SKM-1 (cell line): ENCODE data around the gene NECAB2.

Experiments used
- DNase-seq: peaks from one replicate; lab custom pipeline; 2025; ENCODE audit not compliant: unreplicated experiment; lab: John Stamatoyannopoulos, UW

The NECAB2 gene

GRCh38 chr16:83965444-83966152 is 2.4 kb upstream of the NECAB2 start:
- DNase-seq: no peak

- no peak for DNase-seq
These were observed 1.8 kb upstream of the NECAB2 start for GRCh38 chr16:83966153-83966696.

- DNase-seq: no peak
These were observed 953 bp upstream of the NECAB2 start for GRCh38 chr16:83967091-83967490.

DNA sequence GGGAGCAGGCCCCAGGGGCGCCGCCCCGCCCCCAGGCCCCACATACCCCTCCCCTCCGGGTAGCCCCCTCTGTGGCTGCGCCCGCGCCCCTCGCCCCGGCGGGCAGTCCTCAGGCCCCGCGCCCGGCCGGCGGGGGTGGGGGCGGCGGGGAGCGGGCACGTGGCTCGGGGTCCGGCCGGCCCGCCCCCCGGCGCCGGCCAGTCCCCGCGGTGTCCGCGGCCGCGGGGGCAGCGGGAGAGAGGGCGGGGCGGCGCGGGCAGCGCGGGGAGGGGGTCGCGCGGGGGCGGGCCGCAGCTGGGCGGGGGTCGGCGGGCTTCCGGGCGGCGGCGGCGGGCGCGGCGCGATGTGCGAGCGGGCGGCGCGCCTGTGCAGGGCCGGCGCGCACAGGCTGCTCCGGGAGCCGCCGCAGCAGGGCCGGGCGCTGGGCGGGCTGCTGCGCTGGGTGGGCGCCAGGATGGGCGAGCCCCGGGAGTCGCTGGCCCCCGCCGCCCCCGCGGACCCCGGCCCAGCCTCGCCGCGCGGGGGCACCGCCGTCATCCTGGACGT is 335 bp downstream of the NECAB2 start:
- DNase-seq: no peak

DNA sequence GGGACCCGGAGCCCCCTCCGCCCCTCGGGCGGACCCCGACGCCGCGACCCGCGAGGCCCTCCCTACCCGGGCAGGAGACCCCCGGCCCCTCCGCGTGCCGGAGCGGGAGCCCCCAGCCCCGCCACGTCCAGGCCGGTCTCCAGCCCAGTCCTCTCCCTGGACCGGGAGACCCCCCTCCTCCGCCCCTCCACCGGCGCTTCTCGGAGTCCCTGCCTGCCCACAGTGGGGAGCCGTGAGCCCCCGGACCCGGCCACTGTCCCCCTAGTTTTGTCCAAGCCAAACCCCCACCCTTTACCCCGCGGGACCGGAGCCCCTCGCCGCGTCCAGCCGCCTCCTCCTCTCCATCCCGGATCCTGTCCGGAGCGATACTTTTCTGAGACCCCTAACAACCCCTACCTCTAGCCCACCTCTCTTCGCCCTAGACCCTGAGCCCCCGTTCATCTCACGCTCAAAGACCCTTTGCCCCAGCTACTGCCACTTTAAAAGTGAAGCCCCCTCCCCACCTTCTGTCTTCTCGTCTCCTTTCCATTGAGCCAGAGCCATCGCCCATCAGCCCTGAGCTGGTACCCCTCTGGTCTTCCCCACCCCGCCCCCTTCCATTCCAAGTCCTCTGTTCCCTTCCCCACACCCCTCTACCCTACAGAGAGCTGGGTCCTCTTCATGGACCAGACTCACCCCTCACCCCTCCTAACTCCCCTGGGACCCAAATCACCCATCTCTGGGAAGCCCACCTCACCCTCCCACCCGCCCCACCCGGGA is 1.0 kb downstream of the NECAB2 start:
- no peak for DNase-seq

- no peak for DNase-seq
These were observed 1.9 kb downstream of the NECAB2 start for GRCh38 chr16:83969771-83970429.

- no peak for DNase-seq
These were observed 2.4 kb downstream of the NECAB2 start for GRCh38 chr16:83970430-83970815.

DNA sequence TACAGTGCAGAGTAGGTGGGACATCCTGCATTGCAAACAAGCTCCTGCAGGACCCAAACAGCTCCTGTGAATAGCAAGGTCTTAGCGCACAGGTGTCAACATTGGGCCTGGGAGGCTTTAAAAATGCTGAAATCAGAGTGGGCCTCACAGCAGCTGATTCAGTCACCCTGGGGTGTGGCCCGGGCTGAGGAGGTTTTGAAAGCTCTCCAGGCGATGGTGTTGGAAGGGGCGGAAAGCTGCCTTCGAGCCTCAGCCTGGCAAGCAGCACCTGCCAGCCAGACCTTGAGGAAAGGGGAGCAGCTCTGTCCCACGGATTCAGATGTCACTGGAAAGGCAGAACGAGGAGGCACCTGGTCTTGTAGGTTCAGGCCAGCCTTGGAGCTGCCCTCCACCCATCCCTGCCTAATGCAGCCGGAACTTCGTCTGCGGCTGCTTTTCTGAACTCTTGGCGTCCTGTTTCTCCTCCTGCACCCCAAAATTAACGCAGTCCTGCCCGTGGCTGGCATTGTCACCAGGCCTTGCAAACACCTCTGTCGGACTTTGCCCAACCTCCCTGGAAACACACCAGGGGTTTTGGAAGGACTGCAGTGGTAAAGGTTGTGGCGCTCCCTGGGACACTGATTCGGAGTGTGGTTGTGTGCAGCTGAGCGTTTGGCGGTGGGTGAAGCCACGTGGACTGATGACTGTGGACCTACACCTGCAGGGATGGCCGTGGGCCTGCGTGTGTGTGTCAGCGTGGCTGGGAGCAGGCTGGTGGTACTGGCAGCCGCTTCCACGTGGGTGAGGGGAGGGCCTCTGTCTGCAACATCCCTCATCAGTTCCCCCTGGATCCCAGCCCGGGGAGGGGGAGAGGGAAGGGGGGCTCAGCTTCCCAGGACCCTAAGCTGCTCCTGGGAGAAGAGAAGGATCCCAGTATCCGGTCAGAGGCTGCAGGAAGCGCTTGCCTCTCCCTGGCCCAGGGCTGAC is 3.4 kb downstream of the NECAB2 start:
- DNase-seq: no peak

- DNase-seq: no peak
These were observed 4.4 kb downstream of the NECAB2 start for GRCh38 chr16:83972256-83973008.

DNA sequence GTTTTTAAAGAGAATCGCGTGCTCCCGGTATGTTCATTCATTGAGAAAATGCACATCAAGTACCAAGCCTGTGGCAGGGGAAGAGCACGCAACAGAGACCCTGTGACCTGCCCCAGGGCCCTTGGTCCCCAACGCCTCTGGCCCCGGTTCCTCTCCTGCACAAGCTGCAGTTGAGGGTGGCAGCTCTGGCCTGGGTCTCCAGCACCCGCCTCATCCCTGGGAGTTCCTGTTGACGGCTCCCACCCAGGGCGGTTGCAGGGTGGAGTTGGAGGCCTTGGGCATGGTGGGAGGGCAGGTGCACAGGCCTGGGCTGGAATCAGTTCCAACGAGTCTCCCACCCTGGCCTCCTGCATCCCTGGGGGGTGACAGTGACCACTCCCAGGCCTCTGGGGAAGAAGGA is 5.0 kb downstream of the NECAB2 start:
- DNase-seq: no peak

DNA sequence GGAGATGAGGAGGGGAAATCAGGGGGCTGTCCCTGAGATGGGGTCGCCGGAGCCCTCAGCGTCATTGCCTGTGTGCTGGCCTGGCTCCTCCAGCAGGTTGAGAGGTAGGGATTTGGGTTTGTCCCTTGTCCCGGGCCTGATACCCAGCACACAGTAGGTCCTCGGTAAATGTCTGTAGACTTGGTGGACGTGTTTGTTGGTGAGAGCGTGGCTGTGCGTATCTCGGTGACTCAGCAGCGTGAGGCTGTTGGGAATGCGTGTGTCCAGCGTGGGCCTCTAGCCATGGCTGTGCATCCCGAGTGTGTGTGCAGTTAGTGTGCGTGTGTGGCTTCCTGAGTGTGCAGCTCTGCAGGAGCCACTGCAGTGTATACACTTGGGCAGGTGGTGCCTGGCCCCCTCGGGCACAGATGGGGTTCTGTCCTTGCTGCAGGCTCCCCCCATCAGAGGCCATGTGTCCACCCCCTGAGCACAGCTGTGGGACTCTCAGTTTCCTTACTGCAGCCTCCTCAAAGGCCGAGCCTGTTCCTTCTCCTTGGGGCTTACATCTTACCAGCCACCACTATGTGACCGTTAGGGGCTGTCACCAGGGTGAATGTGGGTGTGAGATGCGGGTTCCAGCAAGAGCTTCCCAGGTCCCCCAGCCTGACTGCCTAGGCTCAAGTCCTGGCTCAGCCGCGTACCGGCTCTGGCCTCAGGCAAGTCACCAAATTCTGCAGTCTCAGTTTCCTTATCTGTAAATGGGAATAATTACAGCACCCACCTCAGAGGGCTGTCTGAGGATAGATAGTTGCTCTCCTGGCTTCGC is 5.7 kb downstream of the NECAB2 start:
- no peak for DNase-seq

GRCh38 chr16:83974475-83974874 is 6.4 kb downstream of the NECAB2 start:
- no peak for DNase-seq

DNA sequence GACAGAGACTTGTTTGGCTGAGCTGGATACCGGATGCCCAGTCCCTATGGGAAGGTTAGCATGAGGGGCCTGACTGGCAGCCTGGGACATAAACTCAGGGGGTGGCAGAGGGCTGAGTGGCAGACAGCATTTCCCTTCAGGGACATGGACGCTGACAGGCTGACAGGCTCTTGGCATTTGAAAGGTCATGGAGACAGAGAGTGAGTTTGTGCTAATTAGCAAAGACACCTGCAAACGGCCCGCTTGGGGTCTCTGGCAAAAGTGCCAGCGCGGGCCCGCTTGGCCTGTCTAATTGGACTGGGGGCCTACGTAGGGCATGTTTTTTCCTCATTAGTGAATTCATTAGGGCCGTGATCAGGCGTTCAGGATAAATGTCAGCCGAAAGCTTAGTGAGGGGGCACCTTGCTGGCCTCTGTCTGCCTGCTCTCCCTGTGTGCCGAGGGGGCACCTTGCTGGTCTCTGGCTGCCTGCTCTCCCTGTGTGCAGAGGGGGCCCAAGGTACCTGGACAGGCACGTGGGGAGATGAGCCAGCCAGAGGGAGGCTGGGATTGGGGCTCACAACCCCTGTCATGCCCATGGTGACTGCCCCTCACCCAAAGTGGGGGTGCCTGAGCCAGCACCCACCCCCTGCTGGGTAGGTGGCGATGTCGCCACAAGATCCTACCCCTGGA is 7.7 kb downstream of the NECAB2 start:
- DNase-seq: no peak

GRCh38 chr16:83977056-83977815 is 9.2 kb downstream of the NECAB2 start:
- DNase-seq: no peak

GRCh38 chr16:83978401-83978904 is 10.4 kb downstream of the NECAB2 start:
- no peak for DNase-seq

GRCh38 chr16:83979441-83979840 is 11.4 kb downstream of the NECAB2 start:
- no peak for DNase-seq

GRCh38 chr16:83980794-83981193 is 12.8 kb downstream of the NECAB2 start:
- DNase-seq: no peak
